IMR-90 (cell line): Measurements from ENCODE around the gene RAB1A. TPM values are rescaled to one million over a fixed set of nuclear protein-coding genes. Genes with fewer than 3 reads are reported as not detected.

ENCODE experiments used
- ATAC-seq: fragments of 200-7000 bp; cut with Tn5 transposase; 2 replicates; pipeline ENCODE4 v1.9.1; 2020; ENCODE audit warnings: low read depth, mild to moderate bottlenecking, moderate library complexity
- BruUV-seq: library from RNA; stranded (reverse); fragments of 400-500 nt; replicated peaks from 2 replicates; lab custom pipeline; 2021; lab: Mats Ljungman, UMichigan
- CTCF ChIA-PET: fragments of 300-600 bp; formaldehyde crosslinking; extraction: SDS; loops from one replicate; lab custom pipeline; 2021; ENCODE audit warnings: antibody characterized with exemption; lab: Yijun Ruan, JAX
- POLR2A ChIA-PET: fragments of 300-600 bp; sonication (Branson Sonifier 250); formaldehyde crosslinking; loops from one replicate; lab custom pipeline; 2022; ENCODE audit warnings: antibody characterized with exemption; ENCODE audit not compliant: unreplicated experiment; lab: Charles Lee
- DNase-seq: peaks from one replicate; pipeline ENCODE4 v3.0.0; 2013
- H2AFZ ChIP-seq: replicated peaks from 2 replicates; pipeline ENCODE3; 2013; ENCODE audit warnings: low read length, mild to moderate bottlenecking; ENCODE audit not compliant: poor library complexity
- H2AK5ac ChIP-seq: 2 replicates; pipeline ENCODE4 v1.6.1; 2013; ENCODE audit warnings: low read depth, low read length, inconsistent platforms
- H2AK9ac ChIP-seq: replicated peaks from 2 replicates; pipeline ENCODE3; 2013; ENCODE audit warnings: mild to moderate bottlenecking, low read depth, low read length, moderate library complexity; ENCODE audit not compliant: poor library complexity
- H2BK120ac ChIP-seq: 2 replicates; pipeline ENCODE4 v1.6.1; 2013; ENCODE audit warnings: low read depth, low read length, inconsistent platforms
- H2BK15ac ChIP-seq: 3 replicates; pipeline ENCODE4 v1.6.1; 2013; ENCODE audit warnings: low read depth, low read length, inconsistent platforms
- H2BK20ac ChIP-seq: 2 replicates; pipeline ENCODE4 v1.6.1; 2013; ENCODE audit warnings: low read depth, mild to moderate bottlenecking, inconsistent platforms, low read length, moderate library complexity
- H2BK5ac ChIP-seq: 2 replicates; pipeline ENCODE4 v1.6.1; 2013; ENCODE audit warnings: mild to moderate bottlenecking, low read depth, low read length, inconsistent platforms; ENCODE audit not compliant: poor library complexity, severe bottlenecking
- H3K14ac ChIP-seq: replicated peaks from 2 replicates; pipeline ENCODE4 v1.6.1; 2013; ENCODE audit warnings: low read depth, low read length, inconsistent platforms
- H3K18ac ChIP-seq: 2 replicates; pipeline ENCODE4 v1.6.1; 2013; ENCODE audit warnings: low read depth, low read length, control low read depth
- H3K23ac ChIP-seq: 2 replicates; pipeline ENCODE4 v1.6.1; 2013; ENCODE audit warnings: low read depth, low read length, inconsistent platforms
- H3K27ac ChIP-seq: 2 replicates; pipeline ENCODE4 v1.5.1; 2013; ENCODE audit warnings: mild to moderate bottlenecking, control low read depth, low read length; ENCODE audit not compliant: insufficient read depth
- H3K27me3 ChIP-seq: 2 replicates; pipeline ENCODE4 v1.6.1; 2013; ENCODE audit warnings: low read length; ENCODE audit not compliant: control insufficient read depth, insufficient read depth
- H3K36me3 ChIP-seq: 2 replicates; pipeline ENCODE4 v1.6.1; 2013; ENCODE audit warnings: low read length, mixed read lengths; ENCODE audit not compliant: control insufficient read depth, insufficient read depth
- H3K4ac ChIP-seq: 2 replicates; pipeline ENCODE4 v1.6.1; 2013; ENCODE audit warnings: low read depth, low read length, inconsistent platforms
- H3K4me1 ChIP-seq: 2 replicates; pipeline ENCODE4 v1.6.1; 2013; ENCODE audit warnings: low read length, mixed read lengths; ENCODE audit not compliant: control insufficient read depth, insufficient read depth
- H3K4me2 ChIP-seq: 2 replicates; pipeline ENCODE4 v1.6.1; 2013; ENCODE audit warnings: low read depth, mild to moderate bottlenecking, control low read depth, low read length, moderate library complexity
- H3K4me3 ChIP-seq: 2 replicates; pipeline ENCODE4 v1.5.1; 2013; ENCODE audit warnings: low read depth, mild to moderate bottlenecking, control low read depth, low read length, moderate library complexity; ENCODE audit not compliant: insufficient read depth
- H3K56ac ChIP-seq: 2 replicates; pipeline ENCODE4 v1.6.1; 2013; ENCODE audit warnings: low read length, inconsistent platforms; ENCODE audit not compliant: insufficient read depth; ENCODE audit errors: extremely low read depth
- H3K79me1 ChIP-seq, 2 experiments: 2 replicates each; pipeline ENCODE4 v1.6.1; 2013; ENCODE audit warnings: low read length in 2 of 2, inconsistent platforms in 1 of 2, low read depth in 1 of 2
- H3K9ac ChIP-seq: 2 replicates; pipeline ENCODE4 v1.6.1; 2013; ENCODE audit warnings: low read depth, low read length, control low read depth
- H3K9me1 ChIP-seq: 2 replicates; pipeline ENCODE4 v1.6.1; 2013; ENCODE audit warnings: low read length, inconsistent platforms; ENCODE audit not compliant: insufficient read depth
- H3K9me3 ChIP-seq: 2 replicates; pipeline ENCODE4 v1.6.1; 2013; ENCODE audit warnings: low read length; ENCODE audit not compliant: control insufficient read depth, insufficient read depth
- H4K20me1 ChIP-seq: 2 replicates; pipeline ENCODE4 v1.6.1; 2013; ENCODE audit warnings: low read length, inconsistent platforms; ENCODE audit not compliant: insufficient read depth
- H4K5ac ChIP-seq: 2 replicates; pipeline ENCODE4 v1.6.1; 2013; ENCODE audit warnings: mild to moderate bottlenecking, low read depth, low read length, control low read depth
- H4K8ac ChIP-seq, 2 experiments: 2 replicates each; pipeline ENCODE4 v1.6.1; 2013; ENCODE audit warnings: low read depth in 2 of 2, low read length in 2 of 2, control low read depth in 1 of 2, inconsistent platforms in 1 of 2
- H4K91ac ChIP-seq: 2 replicates; pipeline ENCODE4 v1.6.1; 2013; ENCODE audit warnings: low read depth, low read length, inconsistent platforms; ENCODE audit not compliant: insufficient read depth
- BHLHE40 ChIP-seq: fragments of 150-350 bp; IDR thresholded peaks from 2 replicates; pipeline ENCODE4 v1.6.1; 2016; ENCODE audit warnings: mild to moderate bottlenecking, low read depth, low read length
- CHD1 ChIP-seq: IDR thresholded peaks from 2 replicates; pipeline ENCODE4 v1.6.1; 2012; ENCODE audit warnings: low read depth, low read length, improper control_type of control experiment
- ELK1 ChIP-seq: fragments of 150-350 bp; IDR thresholded peaks from 2 replicates; pipeline ENCODE4 v1.6.1; 2016; ENCODE audit warnings: low read depth, mild to moderate bottlenecking, low read length, moderate library complexity, borderline replicate concordance
- FOS ChIP-seq: fragments of 150-350 bp; IDR thresholded peaks from 2 replicates; pipeline ENCODE4 v1.6.1; 2016; ENCODE audit warnings: low read depth, low read length
- MXI1 ChIP-seq: IDR thresholded peaks from 2 replicates; pipeline ENCODE4 v1.6.1; 2012; ENCODE audit warnings: low read depth, mild to moderate bottlenecking, low read length, moderate library complexity, borderline replicate concordance
- POLR2A ChIP-seq: IDR thresholded peaks from 2 replicates; pipeline ENCODE4 v1.6.1; 2012; ENCODE audit warnings: mild to moderate bottlenecking, low read depth, low read length
- RCOR1 ChIP-seq: IDR thresholded peaks from 2 replicates; pipeline ENCODE4 v1.6.1; 2012; ENCODE audit warnings: mild to moderate bottlenecking, low read length, improper control_type of control experiment; ENCODE audit not compliant: insufficient replicate concordance
- SMC3 ChIP-seq: fragments of 150-350 bp; IDR thresholded peaks from 2 replicates; pipeline ENCODE4 v1.6.1; 2016; ENCODE audit warnings: low read depth, mild to moderate bottlenecking, antibody characterized with exemption, low read length, moderate library complexity
- WGBS, 2 experiments: methylation state at CpG; one replicate each; pipeline versions ENCODE4 v1.1.5 to v1.1.7; 2013; ENCODE audit warnings: missing lambda C conversion rate in 2 of 2; ENCODE audit not compliant: insufficient read length in 1 of 2; ENCODE audit errors: extremely low coverage in 2 of 2; 5-methylcytosine and 5-hydroxymethylcytosine counted together
- dilution Hi-C: fragments of 300-500 bp; cut with HindIII; formaldehyde crosslinking; loops from one replicate; pipeline ENCODE4 v1.14.3; 2018; ENCODE audit warnings: low sequenced_read_pairs; ENCODE audit not compliant: unreplicated experiment
- in situ Hi-C: fragments of 300-500 bp; cut with MboI; formaldehyde crosslinking; loops from 3 replicates; pipeline ENCODE4 v1.14.3; 2019; ENCODE audit warnings: low sequenced_read_pairs, inconsistent platforms, mixed read lengths
- intact Hi-C: fragments of 100-400 bp; cut with micrococcal nuclease; formaldehyde crosslinking; loops from 2 replicates; pipeline ENCODE4 v1.10.0; 2022
- polyA plus RNA-seq, 3 experiments: library from polyadenylated mRNA; depleted of rRNA; stranded (reverse); fragments of >200 nt; gene quantifications; 2 replicates each; pipeline ENCODE4 v1.2.3, GENCODE V29; 2012; ENCODE audit warnings: low replicate concordance in 1 of 3
- total RNA-seq: library from RNA; depleted of rRNA; stranded (reverse); fragments of >200 nt; gene quantifications from 2 replicates; pipeline ENCODE4 v1.2.3, GENCODE V29; 2012

RAB1A gene
- total and polyA plus RNA-seq, 2 of the 4 experiments (the other 2 are of a cell fraction) = 114 to 169 TPM

GRCh38 chr2:65046633-65047407 lies 83.1 kb downstream of the RAB1A start:
- H3K14ac ChIP-seq = no peak overlapping the region
- H4K8ac ChIP-seq = no peak overlapping the region
- H3K9me3 ChIP-seq = peaks cover 6% of the 10 kb centered on the region
- H4K5ac ChIP-seq = no peak overlapping the region
- no peak overlapping the region for H3K4me2 ChIP-seq
- no peak for ATAC-seq
- no peak overlapping the region for H3K56ac ChIP-seq
- H2AFZ ChIP-seq = no peak overlapping the region
- intact Hi-C loops (loop anchor here (10.0 kb wide), 1 partner anchor 402 kb away; no protein-coding TSS in a partner anchor), dilution Hi-C loops (no loop called here), in situ Hi-C loops (loop anchor here (10.0 to 25.0 kb wide), 2 partner anchors 452 to 710 kb away; no protein-coding TSS in a partner anchor)
- no peak overlapping the region for H3K4me3 ChIP-seq
- peaks cover 6% of the 10 kb centered on the region for H3K27me3 ChIP-seq
- BruUV-seq = no TSS peak
- CTCF ChIA-PET = interaction anchor here (1.2 kb wide), 1 partner anchor 101 kb away, joined by 4 read pairs; no protein-coding TSS in a partner anchor
- H3K9me1 ChIP-seq = 0 out of 2 replicates have a peak, but pooled peaks cover 2% of the 10 kb centered on the region
- no peak overlapping the region for H4K91ac ChIP-seq
- no peak overlapping the region for H3K4ac ChIP-seq
- TF ChIP-seq MXI1 (no peak), RCOR1 (no peak), CHD1 (no peak), FOS (no peak), BHLHE40 (no peak), ELK1 (no peak), SMC3 (no peak), POLR2A (no peak)
- DNase-seq = no peak
- H3K79me1 ChIP-seq = no peaks in the 10 kb centered on the region
- H4K20me1 ChIP-seq = no peaks in the 10 kb centered on the region
- H3K9ac ChIP-seq = no peak overlapping the region
- no peak overlapping the region for H2AK5ac ChIP-seq
- 70% methylated on average over 2 of the region's 11 CpGs; no CpG with 5 or more reads in 1 of the 2 experiments for WGBS, 2 experiments
- no peak overlapping the region for H2BK5ac ChIP-seq
- no peak overlapping the region for H3K27ac ChIP-seq
- H2AK9ac ChIP-seq = no peak overlapping the region
- H3K23ac ChIP-seq = no peak overlapping the region
- no peak overlapping the region for H2BK15ac ChIP-seq
- H2BK20ac ChIP-seq = no peak overlapping the region
- no peaks in the 10 kb centered on the region for H3K36me3 ChIP-seq
- no peaks in the 10 kb centered on the region for H3K4me1 ChIP-seq
- H3K18ac ChIP-seq = no peak overlapping the region
- POLR2A ChIA-PET = no interaction called here
- H2BK120ac ChIP-seq = no peak overlapping the region
